Myocyte (in vitro differentiated cells): ENCODE measurements around the gene RELN. TPM values are rescaled to one million over a fixed set of nuclear protein-coding genes. Genes with fewer than 3 reads are reported as not detected.

ENCODE experiments used
- DNase-seq: peaks from one replicate; pipeline ENCODE4 v3.0.0-alpha.2; 2012; ENCODE audit warnings: low read depth
- total RNA-seq: library from RNA; depleted of rRNA; stranded (reverse); fragments of >200 nt; gene quantifications from 2 replicates; pipeline ENCODE4 v1.2.3, GENCODE V29; 2014

The RELN gene
- total RNA-seq, 1 donor from 2014 or later: 0.13 TPM

DNA sequence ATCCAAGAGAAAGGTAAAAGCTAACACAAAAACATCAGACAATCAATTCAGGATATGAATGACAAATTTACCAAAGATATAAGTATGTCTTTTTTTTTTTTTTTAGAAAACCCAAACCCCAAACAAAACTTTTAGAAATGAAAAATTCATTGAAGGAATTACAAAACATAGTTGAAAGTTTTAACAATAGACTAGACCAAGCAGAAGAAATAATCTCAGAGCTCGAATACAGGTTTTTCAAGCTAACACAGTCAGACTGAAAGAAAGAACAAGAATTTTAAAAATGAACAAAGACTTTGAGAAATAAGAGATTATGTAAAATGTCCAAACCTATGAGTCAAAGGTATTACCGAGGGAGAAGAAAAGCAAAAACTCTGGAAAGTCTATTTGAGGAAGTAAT lies 345.1 kb downstream of the RELN start:
- DNase-seq: no peak

DNA sequence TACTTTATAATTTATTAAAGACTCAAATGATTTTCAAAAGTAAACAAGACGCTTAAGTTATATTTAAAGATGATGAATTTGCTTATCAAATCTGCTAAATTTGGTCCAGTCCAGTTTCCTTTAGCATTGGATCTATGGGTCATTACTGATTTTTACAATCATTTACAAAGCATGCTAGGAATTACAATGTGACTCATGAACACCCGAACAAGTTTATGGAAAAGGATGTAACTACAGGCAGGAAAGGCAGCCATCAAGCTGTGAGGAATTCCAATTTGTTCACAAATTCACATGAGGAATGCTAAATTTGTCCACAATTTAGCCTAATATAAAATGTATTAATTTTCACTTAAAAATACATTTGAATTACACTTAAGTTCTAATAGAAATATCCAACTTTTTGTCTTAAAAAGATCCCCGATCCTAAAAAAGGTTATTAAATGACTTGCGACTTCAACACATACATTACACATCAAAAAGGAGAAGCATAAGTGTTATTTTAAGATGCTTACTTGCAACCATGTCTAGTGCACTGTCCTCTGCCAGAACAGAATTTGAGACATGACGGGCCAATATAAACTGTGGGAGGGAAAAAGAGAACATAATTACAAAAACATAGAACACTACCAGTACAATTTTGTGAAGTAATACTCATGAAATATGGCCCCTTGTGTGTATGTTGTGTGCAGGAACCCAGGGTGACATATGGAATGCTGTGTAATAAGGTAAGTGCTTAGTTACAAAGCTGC lies 349.3 kb downstream of the RELN start:
- no peak for DNase-seq

DNA sequence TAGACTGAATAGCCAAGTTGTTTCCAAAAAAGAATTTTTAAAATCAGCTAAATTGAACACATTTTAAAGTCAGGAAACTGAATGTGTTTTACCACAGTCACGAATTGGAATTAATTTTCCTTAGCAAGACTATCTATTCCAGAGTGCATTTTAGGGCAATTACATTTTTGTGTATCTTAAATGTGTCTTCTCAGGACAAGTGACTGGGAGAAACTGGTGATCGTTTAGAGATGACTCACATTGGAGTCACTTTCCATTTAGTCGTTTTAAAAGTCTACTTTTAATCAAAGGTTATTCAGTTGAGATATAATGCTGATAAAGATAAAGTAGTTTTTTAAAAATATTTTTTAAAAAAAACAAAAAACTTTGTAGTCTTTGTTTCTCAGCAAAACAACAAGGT lies 351.7 kb downstream of the RELN start:
- no peak for DNase-seq

DNA sequence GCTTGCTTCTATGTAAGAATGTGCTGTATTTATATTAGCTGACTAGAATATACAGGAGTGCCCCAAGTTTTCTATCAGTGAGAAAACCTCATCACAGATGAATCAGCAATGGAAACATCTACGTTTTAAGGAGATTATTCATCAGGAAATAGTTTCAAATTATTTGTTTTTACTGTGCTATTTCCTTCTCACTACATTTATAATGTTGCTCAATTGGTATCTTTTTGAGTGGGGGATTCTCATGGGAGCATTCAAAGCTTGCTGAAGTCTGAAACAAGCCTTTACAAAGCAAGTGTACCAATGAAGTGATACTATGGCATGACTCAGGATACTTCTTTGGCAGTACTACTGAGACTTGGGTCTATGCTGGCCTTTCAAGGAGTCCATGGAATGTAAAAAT lies 352.4 kb downstream of the RELN start:
- DNase-seq: no peak

DNA sequence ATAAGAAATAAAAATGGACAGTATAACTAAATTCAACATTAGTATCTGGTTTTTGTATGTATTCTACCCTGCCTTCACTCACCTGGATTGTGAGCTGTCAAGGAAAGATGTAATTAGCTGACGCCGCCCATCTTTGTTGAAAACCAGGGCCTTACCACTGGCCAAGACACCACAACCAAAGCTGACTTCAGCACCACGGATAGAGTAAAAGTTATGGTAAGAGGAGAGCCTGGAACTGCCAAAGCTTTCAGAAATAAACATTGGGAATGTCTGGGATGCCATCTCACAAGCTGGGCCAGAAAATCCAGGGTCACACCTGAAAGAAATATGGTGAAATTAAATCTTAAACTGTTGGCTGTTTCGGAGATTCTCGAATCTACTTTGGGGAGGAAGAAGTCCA lies 353.3 kb downstream of the RELN start:
- DNase-seq: peak; percentile 73

DNA sequence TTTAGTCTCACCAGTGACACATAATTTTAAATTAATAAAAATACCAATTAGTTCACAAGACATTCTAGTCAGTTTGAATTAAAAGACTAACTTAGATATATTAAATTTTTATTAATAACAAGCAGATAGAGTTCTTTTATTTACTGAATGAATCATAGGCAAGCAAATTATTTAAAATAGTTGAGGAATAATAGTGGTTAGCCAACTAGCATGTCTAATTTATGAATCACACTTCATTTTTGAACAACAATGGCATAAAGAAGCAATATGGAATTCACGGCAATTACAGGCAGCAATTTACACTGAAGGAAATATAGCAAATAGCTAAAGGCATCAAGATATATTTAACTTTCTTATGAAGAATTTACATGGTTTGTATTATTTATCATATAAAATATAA lies 356.5 kb downstream of the RELN start:
- DNase-seq: peak; percentile 30

DNA sequence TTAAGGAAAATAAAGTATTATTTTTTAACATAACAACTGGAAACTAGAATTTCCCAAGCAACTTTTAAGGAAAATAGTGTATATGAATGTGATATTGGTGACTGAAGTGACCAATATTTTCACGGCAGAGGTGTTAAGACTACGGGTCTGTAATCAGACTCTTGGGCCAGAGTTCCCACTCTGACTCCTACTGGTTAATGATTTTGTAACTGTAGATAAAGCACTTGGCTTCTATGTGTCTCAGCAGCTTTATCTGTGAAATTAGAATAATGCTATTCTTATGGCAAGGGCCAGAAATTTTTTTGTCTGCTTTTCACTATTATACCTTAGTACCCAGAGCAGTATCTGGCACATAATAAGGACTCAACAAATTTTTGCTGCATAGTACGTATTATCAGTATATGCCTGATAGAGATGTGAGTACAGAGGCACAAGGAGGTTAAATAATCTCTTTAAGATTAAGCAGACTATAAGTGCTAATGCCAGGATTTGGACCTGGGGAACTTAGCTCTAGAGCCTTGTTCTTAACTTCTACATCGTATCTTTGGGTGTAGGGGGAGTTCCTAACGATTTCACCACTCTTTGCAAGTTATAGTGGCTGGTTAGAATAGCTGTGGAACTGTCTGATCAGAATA lies 357.3 kb downstream of the RELN start:
- no peak for DNase-seq

DNA sequence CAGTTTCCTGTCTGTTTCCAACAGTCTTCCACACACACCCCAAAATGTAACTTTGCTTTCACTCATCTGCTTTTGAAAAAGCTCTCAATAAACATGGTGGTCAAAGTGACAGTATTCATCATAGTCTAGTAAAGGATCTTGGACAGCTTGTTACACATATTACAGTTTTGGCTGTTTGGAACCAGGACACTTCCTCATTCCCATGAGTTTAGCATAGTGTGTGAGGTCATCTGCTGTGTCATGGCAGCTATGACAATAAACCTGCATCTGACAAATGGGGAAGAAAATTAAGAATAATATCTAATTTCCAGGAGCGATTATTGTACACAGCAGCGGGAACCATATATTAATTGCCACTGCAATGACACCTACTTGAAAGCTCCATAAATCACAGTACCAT lies 359.1 kb downstream of the RELN start:
- no peak for DNase-seq

DNA sequence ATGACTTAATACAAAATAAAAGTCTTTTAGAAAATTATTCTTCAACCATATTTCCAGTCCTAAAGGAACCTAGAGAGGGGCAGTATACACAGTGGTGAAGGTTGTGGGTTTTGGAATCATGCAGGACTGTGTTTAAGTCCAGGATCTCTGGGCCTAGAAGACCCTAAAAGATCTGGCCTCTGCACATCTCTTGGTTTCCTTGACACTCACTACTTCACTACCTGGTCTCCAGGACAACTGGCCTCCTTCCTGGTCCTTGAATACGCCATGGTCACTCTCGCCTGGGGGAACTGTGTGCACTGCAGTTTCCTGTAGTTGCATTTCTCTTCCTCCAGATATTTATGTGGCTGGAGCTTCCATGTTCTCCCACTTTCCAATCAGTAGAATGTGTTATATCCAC lies 360.7 kb downstream of the RELN start:
- no peak for DNase-seq

DNA sequence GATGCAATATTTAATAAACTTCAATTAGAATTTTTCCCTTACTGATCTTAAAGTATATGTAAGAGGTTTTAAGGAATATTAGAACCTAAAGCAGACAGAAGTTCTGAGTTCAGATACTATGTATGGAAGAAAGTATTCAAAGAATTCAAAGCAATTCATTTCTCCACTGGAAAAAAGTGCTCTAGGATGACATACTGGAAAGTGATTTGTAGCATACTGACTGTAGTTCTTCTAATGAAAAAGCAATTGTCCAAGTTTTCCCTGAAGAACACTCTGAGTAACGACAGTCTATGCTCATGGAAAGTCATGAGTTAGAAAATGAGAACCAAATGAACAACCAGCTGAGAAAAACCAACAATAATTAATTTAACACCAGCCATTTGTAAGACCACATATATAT lies 362.7 kb downstream of the RELN start:
- no peak for DNase-seq

DNA sequence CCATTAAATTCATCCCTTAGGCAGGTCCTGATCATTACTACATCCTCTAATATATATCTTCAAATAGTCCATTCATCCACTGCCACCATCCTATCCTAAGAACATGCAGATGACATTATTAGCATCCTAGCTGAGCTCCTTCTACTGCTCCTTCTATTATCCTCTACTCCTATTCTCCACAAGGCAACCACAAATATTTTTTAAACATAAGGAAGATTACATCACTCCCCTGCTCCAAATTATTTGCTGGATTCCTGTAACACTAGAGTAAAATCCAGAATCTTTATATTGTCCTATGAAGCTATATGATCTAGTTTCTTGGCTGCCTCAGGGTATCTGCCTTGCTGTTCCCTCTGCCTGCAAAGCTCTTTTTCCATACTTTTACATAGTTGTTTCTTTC lies 367.2 kb downstream of the RELN start:
- no peak for DNase-seq

DNA sequence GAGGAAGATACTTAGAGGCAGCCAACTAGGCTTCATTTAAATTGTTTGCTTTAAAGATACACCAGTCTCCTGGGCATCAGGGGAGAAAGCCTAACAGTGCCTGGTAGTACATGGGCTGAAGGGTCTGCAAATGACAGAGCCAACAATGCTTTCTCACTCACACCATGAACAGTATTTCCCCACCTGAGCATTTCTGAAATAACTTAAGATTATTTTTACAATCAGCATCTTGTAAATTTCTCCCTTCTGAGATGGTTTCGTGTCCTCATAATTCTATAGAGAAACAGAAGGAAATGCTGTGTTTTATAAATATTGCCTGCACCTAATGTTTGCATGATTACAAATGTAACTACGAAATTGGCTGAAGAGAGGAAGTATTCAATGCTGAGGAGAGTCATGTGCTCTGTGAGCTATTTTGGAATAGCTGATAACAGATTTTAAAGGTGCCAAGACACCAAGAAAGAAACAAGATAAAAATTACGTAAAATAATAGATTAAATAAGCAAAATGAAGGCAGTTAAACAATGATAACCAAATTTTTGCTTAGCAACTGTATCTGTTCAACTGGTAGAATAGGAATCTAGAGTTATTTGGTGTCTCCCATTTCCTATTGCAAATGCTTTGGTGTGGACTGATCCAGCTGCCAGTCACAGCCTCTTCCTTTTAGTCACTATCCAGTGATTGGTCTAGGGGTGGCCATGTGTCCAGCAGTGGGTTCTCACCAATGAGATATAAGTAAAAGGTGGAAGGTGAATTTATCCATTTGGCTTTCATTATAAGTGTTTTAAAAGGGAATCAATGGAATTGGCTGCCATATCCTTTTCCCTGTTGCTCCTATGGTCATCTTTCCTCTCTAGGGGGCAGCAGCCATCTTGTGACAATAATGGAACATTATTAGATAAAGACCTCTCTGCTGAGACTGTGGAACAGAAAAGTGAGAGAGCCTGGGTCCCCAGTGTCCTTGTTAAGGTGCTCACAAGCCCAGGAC lies 375.5 kb downstream of the RELN start:
- DNase-seq: peak; percentile 34

DNA sequence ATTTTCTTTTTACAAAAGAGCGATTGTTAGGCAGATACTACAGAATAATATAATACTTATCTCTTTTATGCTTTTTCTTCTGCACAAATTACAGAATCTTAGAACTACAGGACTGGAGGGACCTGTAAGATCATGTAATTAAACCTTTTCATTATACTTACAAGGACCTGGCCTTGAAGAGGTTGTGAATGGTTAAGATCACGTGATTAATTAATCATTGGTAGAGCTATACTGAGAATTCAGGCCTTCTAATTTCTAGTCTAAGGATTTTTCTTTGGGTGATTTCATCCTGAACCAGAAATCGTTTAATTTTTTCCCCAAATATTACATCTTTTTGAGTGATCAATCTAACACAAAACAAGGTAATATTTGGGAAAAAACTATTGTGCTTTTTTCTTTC lies 379.7 kb downstream of the RELN start:
- DNase-seq: no peak

DNA sequence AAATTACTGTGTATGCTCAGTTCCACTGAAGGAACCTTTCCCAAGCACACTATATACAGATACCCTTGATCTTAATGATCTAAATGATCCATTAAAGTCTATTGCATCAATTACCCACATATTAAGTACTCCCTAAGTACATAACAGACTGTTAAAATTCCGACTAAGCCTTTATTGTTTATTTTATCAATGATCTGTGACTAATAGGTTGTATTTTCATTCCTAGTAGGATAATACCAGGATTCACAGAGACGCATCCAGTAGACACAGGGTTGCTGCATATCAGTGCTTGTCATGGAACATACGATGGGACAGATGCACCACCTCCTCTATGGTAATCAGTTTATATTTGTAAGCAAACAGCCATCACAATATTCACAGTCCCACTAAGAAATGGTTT lies 383.8 kb downstream of the RELN start:
- DNase-seq: no peak

DNA sequence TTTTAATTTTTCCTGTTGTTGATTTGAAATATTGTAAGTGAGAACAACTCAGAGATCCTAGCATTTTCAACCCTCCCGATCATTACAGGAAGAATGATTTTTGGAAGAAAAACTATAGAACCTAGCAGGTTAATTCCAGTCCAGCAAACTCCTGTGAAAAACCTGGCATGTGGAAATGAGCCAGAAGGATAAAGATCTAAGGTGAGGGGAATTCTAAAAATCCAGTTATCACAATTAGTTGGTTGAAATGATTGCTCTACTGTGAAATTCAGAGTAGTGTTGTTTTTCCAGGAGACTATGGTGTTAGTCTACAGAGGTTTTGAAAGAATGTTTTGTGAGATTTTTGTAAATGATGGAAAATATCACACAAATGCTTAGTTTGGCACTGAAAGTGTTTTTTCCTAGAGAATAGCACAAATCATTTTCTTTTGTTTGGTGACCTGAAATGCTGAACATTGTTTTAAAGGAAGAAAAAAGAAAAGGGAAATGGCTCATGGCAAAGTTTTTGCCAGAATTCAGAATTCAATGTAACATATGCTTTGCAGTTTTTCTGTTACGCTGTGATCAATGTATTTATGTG lies 391.0 kb downstream of the RELN start:
- DNase-seq: no peak

DNA sequence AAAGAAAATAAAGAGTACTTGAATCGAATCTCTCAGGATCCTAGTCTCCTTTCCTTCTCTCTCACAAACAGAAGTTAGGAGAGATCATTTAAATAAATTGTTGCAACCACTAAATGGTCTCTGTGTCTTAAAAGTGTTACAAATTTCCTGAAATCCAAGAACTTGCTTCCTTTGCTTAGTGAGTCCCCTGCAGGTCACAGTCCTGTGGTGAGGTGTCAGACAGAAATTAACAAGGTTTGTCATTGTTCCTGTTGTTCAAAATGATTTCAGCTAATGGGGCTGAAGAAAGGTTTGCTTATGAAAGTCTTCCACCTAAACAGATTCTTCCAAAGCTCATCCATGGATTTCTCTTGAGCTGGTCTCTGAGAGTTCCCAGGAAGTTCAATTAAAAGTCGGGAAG lies 391.9 kb downstream of the RELN start:
- no peak for DNase-seq

DNA sequence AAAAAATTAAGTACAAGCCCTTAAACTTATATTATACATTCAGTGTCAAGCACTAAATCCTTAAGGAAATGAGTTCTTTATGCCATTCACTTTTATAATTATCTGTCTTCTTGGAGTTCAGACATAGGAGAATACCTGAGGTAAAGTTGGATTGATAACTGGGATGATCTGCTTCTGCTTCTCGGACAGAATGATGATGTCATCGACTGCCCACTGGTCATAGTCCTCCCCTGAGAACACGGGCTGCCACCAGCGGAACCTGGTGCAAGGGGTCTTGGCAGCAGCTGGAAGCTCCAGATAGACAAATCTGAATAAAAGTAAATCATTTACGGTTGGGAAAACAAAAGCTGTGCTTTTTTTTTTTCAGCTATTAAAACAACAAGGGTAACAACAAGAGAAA lies 395.3 kb downstream of the RELN start:
- no peak for DNase-seq

DNA sequence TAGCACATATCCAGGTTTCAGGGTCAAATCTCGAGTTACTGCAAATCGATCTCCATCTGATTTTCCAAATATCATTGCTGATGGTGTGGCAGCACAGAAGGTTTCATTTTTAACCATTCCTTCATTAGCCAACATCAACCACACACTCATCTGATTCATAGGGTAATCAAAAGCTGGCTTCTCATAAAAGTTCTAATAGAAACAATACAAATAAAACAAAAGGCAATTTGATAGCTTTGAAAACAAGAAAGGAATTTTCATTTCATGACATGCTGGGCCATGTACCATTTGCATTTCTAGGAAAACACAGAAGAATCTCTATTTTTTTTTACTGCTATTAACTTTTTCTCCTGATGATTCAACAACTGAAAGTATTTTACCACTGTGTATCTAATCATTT lies 395.8 kb downstream of the RELN start:
- peak; percentile 5 for DNase-seq

DNA sequence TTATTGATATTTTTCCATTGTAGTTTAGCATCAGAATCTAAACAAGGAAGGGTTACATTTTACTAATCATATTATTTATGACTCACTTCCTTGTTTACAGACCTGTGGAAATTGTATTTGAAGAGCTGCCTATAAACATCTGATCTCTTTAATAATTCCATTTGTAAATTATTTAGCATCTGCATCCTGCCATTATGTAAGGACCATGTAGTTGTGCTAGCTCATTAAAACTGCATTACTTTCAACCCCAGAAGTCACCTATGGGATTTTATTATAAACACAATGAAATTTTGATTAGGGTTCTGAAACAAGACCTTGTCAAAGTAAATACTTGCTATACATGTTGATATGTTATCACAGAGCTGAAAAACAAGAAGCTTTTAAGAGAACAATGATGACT lies 396.6 kb downstream of the RELN start:
- DNase-seq: no peak

DNA sequence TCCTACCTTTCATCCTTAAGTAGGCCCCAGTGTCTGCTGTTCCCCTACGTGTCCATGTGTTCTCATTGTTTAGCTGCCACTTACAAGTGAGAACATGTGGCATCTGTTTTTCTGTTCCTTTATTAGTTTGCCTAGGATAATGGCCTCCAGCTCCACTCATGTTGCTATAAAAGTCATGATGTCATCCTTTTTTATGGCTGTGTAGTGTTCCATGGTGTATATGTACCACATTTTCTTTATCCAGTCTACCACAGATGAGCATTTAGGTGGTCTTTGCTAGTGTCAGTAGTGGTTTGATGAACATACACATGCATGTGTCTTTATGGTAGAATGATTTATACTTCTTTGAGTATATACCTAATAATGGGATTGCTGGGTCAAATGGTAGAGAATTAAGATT lies 397.3 kb downstream of the RELN start:
- DNase-seq: no peak

DNA sequence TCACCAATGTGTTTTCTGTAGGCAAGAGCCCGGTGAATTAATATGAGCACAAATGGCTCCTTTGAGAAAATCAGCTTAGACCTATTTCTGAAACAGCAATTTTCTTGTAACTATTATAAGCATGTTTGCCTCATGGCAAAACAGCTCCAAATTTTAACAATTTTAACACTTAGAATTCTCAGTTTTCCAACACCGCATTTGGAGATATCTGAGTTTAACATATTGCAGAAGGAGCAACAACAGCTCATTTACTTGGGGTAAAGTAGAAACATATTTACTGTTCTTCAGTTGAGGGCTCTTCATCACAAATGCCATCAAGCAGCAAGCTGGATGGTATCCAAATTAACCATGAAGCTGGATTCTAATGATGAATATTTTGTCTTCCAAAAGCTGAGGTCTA lies 409.4 kb downstream of the RELN start:
- no peak for DNase-seq

DNA sequence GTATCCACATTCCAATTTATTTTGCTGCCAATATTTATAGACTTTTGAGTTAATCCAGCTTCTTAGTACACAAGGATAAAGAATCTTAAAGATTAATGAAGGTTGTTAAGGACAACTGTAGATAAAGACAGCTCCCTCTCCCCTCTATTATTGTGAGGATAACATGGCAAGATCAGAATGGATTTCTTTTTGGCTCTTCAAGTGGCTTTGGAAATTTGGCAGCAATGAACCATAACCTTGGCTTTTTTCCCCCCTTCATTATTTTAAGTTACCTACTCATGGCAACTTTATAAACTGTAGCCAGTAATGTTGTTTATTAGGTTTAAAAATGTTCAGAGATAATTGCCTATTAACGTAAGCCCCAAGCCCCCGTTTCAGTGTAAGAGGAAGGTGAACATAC lies 412.4 kb downstream of the RELN start:
- no peak for DNase-seq
